ENCODE results near the gene ANKRD11. TPM values are rescaled to one million over a fixed set of nuclear protein-coding genes. Genes with fewer than 3 reads are reported as not detected.
A peak's percentile ranks its signal among the peaks of the same experiment; 100 is the strongest.

Gene ANKRD11
- total RNA-seq, 2 donors from 2014 or later: 118 to 159 TPM

- H3K27ac Mint-ChIP-seq: peak overlapping the region; percentile 77
- no peaks in the 10 kb centered on the region for H3K9me3 ChIP-seq (ENCODE audit: control insufficient read depth, low read length)
Measured at GRCh38 chr16:89407282-89407924, 83.0 kb downstream of the ANKRD11 start.

GRCh38 chr16:89406277-89406888 is 84.0 kb downstream of the ANKRD11 start:
- H3K4me1 Mint-ChIP-seq: peaks cover 58% of the 10 kb centered on the region
- H3K27me3 ChIP-seq (ENCODE audit: control insufficient read depth, insufficient read depth, low read length, poor library complexity, severe bottlenecking): no peaks in the 10 kb centered on the region
- 92 to 93% methylated on average over 18 to 22 of the region's 22 CpGs for WGBS, 2 experiments (ENCODE audit: insufficient coverage in 1 of 2, insufficient read length in 1 of 2)
- H3K4me1 ChIP-seq (ENCODE audit: control insufficient read depth, insufficient read depth, low read length): peaks cover 19% of the 10 kb centered on the region
- no peaks in the 10 kb centered on the region for H3K27me3 Mint-ChIP-seq (ENCODE audit: insufficient read depth)
- no peaks in the 10 kb centered on the region for H3K9me3 Mint-ChIP-seq
- H3K4me3 Mint-ChIP-seq: no peak overlapping the region
- TF ChIP-seq CTCF (conservative IDR thresholded peaks at IDR 0.05): no peak
- H3K36me3 Mint-ChIP-seq (ENCODE audit: low read depth): no peaks in the 10 kb centered on the region
- H3K27ac Mint-ChIP-seq: peak overlapping the region; percentile 76
- no peaks in the 10 kb centered on the region for H3K36me3 ChIP-seq (ENCODE audit: control insufficient read depth, insufficient read depth, low read length)
- no peak for DNase-seq
- peak overlapping the region; percentile 36 for H3K9ac ChIP-seq (ENCODE audit: extremely low read depth, low read length, poor library complexity, severe bottlenecking)
- peak overlapping the region; percentile 66 for H3K27ac ChIP-seq (ENCODE audit: low read depth, low read length)
- no peaks in the 10 kb centered on the region for H3K9me3 ChIP-seq (ENCODE audit: control insufficient read depth, low read length)
- H3K4me3 ChIP-seq (ENCODE audit: low read length): no peak overlapping the region

More at GRCh38 chr16:89407282-89407924, 83.0 kb downstream of the ANKRD11 start:
- Histone ChIP-seq H3K4me1 (ENCODE audit: control insufficient read depth, insufficient read depth, low read length) (peaks cover 19% of the 10 kb centered on the region), H3K9ac (ENCODE audit: extremely low read depth, low read length, poor library complexity, severe bottlenecking) (no peak overlapping the region), H3K4me3 (ENCODE audit: low read length) (no peak overlapping the region), H3K27me3 (ENCODE audit: control insufficient read depth, insufficient read depth, low read length, poor library complexity, severe bottlenecking) (no peaks in the 10 kb centered on the region), H3K36me3 (ENCODE audit: control insufficient read depth, insufficient read depth, low read length) (no peaks in the 10 kb centered on the region), H3K27ac (ENCODE audit: low read depth, low read length) (peak overlapping the region; percentile 42)
- no peak overlapping the region for H3K4me3 Mint-ChIP-seq
- 82 to 91% methylated on average over 8 to 17 of the region's 17 CpGs for WGBS, 2 experiments (ENCODE audit: insufficient coverage in 1 of 2, insufficient read length in 1 of 2)
- no peaks in the 10 kb centered on the region for H3K27me3 Mint-ChIP-seq (ENCODE audit: insufficient read depth)
- TF ChIP-seq CTCF (conservative IDR thresholded peaks at IDR 0.05): no peak
- no peaks in the 10 kb centered on the region for H3K9me3 Mint-ChIP-seq
- H3K4me1 Mint-ChIP-seq: peaks cover 56% of the 10 kb centered on the region
- DNase-seq: no peak
- no peaks in the 10 kb centered on the region for H3K36me3 Mint-ChIP-seq (ENCODE audit: low read depth)

- Histone ChIP-seq H3K4me1 (ENCODE audit: control insufficient read depth, insufficient read depth, low read length) (peaks cover 19% of the 10 kb centered on the region), H3K4me3 (ENCODE audit: low read length) (no peak overlapping the region), H3K36me3 (ENCODE audit: control insufficient read depth, insufficient read depth, low read length) (no peaks in the 10 kb centered on the region), H3K27ac (ENCODE audit: low read depth, low read length) (no peak overlapping the region), H3K27me3 (ENCODE audit: control insufficient read depth, insufficient read depth, low read length, poor library complexity, severe bottlenecking) (no peaks in the 10 kb centered on the region), H3K9me3 (ENCODE audit: control insufficient read depth, low read length) (no peaks in the 10 kb centered on the region), H3K9ac (ENCODE audit: extremely low read depth, low read length, poor library complexity, severe bottlenecking) (no peak overlapping the region)
- Mint-ChIP-seq H3K4me1 (peaks cover 58% of the 10 kb centered on the region), H3K36me3 (ENCODE audit: low read depth) (no peaks in the 10 kb centered on the region), H3K4me3 (no peak overlapping the region), H3K9me3 (no peaks in the 10 kb centered on the region), H3K27me3 (ENCODE audit: insufficient read depth) (no peaks in the 10 kb centered on the region), H3K27ac (peak overlapping the region; percentile 26)
- 94 to 95% methylated on average over 5 to 6 of the region's 8 CpGs for WGBS, 2 experiments (ENCODE audit: insufficient coverage in 1 of 2, insufficient read length in 1 of 2)
- no peak for DNase-seq
- no peak for TF ChIP-seq CTCF (conservative IDR thresholded peaks at IDR 0.05)
Measured at GRCh38 chr16:89404561-89404960, 85.8 kb downstream of the ANKRD11 start.

Data from endodermal cell (in vitro differentiated cells).